Measurements from ENCODE around the gene KHK. TPM values are rescaled to one million over a fixed set of nuclear protein-coding genes. Genes with fewer than 3 reads are reported as not detected.

Gene KHK
- total and polyA plus RNA-seq, 2 of the 8 experiments (the other 6 are each of a cell fraction or from before 2014, with no cell fraction given), result 11.0 to 17.7 TPM

DNA sequence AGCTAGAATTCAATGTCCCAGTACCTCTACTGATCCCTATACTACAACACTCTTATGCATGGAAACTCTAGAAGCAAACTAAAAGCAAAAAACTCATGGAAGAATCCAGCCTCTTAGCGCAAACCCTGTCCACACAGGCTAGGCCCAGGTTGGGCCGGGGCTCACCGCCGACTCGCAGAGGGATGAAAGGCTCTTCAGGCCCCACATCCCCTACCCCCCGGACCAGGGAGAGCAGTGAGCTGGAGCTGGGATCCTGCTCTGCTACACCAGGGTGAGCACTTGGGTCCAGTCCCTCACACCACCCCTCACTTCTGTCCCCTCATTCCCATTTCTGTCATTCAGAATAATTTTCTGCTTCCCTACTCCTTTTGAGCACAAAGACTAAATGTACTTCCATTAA is 17.1 kb upstream of the KHK start:
- Histone ChIP-seq H3K27ac (ENCODE audit: low read depth, low read length) (no peak overlapping the region), H3K79me2 (ENCODE audit: control insufficient read depth in 1 of 2, insufficient read depth in 2 of 2, low read length in 2 of 2) (peaks cover 0 to 12% of the 10 kb centered on the region in 2 experiments; a peak in 3 of 4 replicates), H2BK120ac (replicated peaks; ENCODE audit: low read depth, low read length) (no peak overlapping the region), H2BK12ac (ENCODE audit: low read depth, low read length) (no peak overlapping the region), H2BK5ac (ENCODE audit: low read depth, low read length) (no peak overlapping the region), H3K79me1 (ENCODE audit: low read depth, low read length) (peaks cover 12% of the 10 kb centered on the region; the same call in 1 of the 2 replicates), H2BK20ac (ENCODE audit: low read length) (no peak overlapping the region), H3K23me2 (ENCODE audit: low read depth, low read length) (peaks cover 12% of the 10 kb centered on the region; the same call in 1 of the 2 replicates), H3K36me3 (ENCODE audit: control insufficient read depth in 2 of 4, insufficient read depth in 4 of 4, low read length in 3 of 4) (peaks cover 10 to 34% (median 16%) of the 10 kb centered on the region in 4 experiments; a peak in 7 of 8 replicates), H3K4me3 (ENCODE audit: extremely low read depth in 1 of 4, insufficient read depth in 2 of 4, low read depth in 3 of 4, low read length in 4 of 4) (no peak overlapping the region), H3K4ac (replicated peaks; ENCODE audit: insufficient read length, low read depth, low read length) (no peak overlapping the region), H4K20me1 (replicated peaks in 1 of 2; ENCODE audit: control insufficient read depth in 1 of 2, insufficient read depth in 2 of 2, low read length in 2 of 2) (peaks cover 3 to 6% of the 10 kb centered on the region in 2 experiments), H3K4me2 (ENCODE audit: insufficient read depth in 1 of 2, low read depth in 2 of 2, low read length in 2 of 2) (no peak overlapping the region), H3K9ac (replicated peaks in 1 of 4; ENCODE audit: extremely low read depth in 1 of 4, low read depth in 3 of 4, low read length in 3 of 4) (no peak overlapping the region; a peak in 1 of 7 replicates), H3K27me3 (replicated peaks in 1 of 4; ENCODE audit: control insufficient read depth in 3 of 4, extremely low read depth in 1 of 4, insufficient read depth in 3 of 4, low read length in 3 of 4) (no peaks in the 10 kb centered on the region), H3K4me1 (replicated peaks in 1 of 4; ENCODE audit: control insufficient read depth in 3 of 4, insufficient read depth in 4 of 4, low read length in 3 of 4) (peaks cover 0 to 7% (median 4%) of the 10 kb centered on the region in 4 experiments; a peak in 5 of 7 replicates), H2AK5ac (ENCODE audit: low read depth, low read length) (no peak overlapping the region), H2AFZ (ENCODE audit: low read length) (no peak overlapping the region), H4K5ac (ENCODE audit: insufficient read length, low read depth, low read length) (no peak overlapping the region), H4K91ac (replicated peaks; ENCODE audit: insufficient read length, low read length) (no peak overlapping the region), H4K8ac (ENCODE audit: extremely low read depth, insufficient read depth, low read length) (peak overlapping the region; percentile 57; the same call in 1 of the 2 replicates), H3K14ac (ENCODE audit: insufficient read length) (no peak overlapping the region), H3K23ac (ENCODE audit: insufficient read length) (no peak overlapping the region), H3K18ac (ENCODE audit: extremely low read depth, low read length) (no peak overlapping the region), H3K56ac (replicated peaks; ENCODE audit: insufficient read length, low read depth, low read length) (no peak overlapping the region), H2BK15ac (ENCODE audit: low read length) (no peak overlapping the region), H3K9me3 (ENCODE audit: insufficient read depth in 2 of 2, low read depth in 1 of 2, low read length in 1 of 2) (no peaks in the 10 kb centered on the region)
- ChIA-PET POLR2A (ENCODE audit: partially characterized antibody) (interaction anchor here (0.5 to 18.5 kb wide), 3 partner anchors 13 to 124 kb away, joined by 3 to 441 read pairs (median 5); partner anchors contain the start of gene AGBL5), CTCF (ENCODE audit: partially characterized antibody) (interaction anchor here (1.5 kb wide), 2 partner anchors 12 to 14 kb away, joined by 4 to 5 read pairs; no protein-coding TSS in a partner anchor)
- TF ChIP-seq POLR2AphosphoS5 (IDR thresholded peaks at IDR 0.05; ENCODE audit: low read depth, low read length) (no peak), SAP30 (IDR thresholded peaks at IDR 0.05; ENCODE audit: insufficient read depth, insufficient replicate concordance, low read length) (no peak), TAF1 (IDR thresholded peaks at IDR 0.05; ENCODE audit: low read depth, low read length) (no peak)
- WGBS, 2 experiments (ENCODE audit: extremely low coverage in 1 of 2, insufficient coverage in 1 of 2, insufficient read length in 1 of 2, insufficient replicate concordance in 2 of 2, low coverage in 1 of 2, low lambda C conversion rate in 2 of 2, missing lambda C conversion rate in 1 of 2), result 96% methylated on average over 6 of the region's 6 CpGs; no CpG with 5 or more reads in 1 of the 2 experiments
- no peak for DNase-seq (ENCODE audit: low read depth in 1 of 2, low spot score in 2 of 2)
- FAIRE-seq, result no peak
